Activated T-cell treated with anti-CD3 and anti-CD28 coated beads, Interleukin-2, amount 50 U/mL, for 1 hour (primary cell): ENCODE results near the gene C11orf86.
"Not testable (repeated sequence)": the region's sequence is repeated elsewhere in the genome, so short reads cannot be mapped to it uniquely, and the experiment has no call there.

Experiments
- DNase-seq: peaks from one replicate; pipeline ENCODE4 v3.0.0-alpha.2; 2020

The C11orf86 gene

DNA sequence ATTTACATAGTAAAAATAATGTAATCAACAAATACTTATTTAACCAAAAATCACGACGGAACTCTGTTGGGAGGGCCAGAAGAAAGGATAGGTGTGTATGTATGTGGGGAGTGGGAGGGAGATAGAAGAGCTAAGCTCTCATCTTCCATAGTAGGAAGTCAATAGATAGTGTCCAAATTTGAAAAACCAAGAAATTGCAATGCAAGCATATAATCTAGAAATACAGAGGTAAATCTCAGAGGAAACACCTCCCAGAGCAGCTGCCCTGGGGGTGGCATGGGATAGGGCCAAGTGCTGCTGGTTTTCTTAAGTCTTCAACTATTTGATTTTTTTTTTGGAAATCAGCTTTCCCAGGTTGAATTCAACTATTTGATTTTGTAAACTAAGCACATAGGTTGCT is 16.9 kb downstream of the C11orf86 start:
- no peak for DNase-seq

DNA sequence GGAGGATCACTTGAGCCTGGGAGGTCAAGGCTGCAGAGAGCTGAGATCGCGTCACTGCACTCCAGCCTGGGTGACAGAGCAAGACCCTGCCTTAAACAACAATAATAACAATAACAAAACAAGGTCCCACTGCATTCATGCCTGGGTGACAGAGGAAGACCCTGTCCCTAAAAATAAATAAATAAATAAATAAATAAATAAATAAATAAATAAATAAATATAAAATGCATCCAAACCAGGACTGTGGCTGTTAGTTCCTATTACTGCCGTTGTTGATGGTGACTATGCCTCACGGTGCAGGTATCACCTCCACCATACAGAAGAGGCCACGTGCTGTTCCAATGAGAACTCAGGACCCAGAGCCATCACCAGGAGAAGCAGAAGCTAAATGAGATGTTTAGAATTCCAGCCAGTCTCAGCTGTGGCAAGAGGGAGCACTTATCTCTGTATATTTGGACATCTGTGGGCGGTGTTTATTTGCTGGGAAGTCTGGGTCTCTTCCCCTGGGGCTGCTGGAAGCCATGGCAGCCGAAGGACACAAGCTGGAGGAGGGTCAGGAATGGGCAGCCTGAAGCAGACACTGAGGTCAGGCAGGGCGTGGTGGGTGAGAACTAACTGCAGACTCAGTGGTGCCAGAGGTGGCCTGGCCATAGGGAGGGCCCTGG is 21.6 kb downstream of the C11orf86 start:
- no peak for DNase-seq

DNA sequence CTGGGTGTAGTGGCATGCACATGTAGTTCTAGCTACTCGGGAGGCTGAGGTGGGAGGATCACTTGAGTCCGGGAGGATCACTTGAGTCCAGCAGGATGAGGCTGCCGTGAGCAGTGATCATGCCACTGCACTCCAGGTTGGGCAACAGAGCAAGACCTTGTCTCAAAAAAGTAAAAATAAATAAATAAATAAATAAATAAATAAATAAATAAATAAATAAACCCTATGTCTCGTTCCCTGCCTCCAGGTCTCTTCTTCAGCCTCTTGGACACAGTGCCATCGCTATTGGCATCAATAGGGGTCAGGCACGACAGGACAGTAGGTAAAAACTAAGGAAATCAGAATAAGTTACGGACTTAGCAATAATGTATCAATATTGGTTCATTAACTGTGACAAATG is 24.5 kb downstream of the C11orf86 start:
- DNase-seq: no peak

DNA sequence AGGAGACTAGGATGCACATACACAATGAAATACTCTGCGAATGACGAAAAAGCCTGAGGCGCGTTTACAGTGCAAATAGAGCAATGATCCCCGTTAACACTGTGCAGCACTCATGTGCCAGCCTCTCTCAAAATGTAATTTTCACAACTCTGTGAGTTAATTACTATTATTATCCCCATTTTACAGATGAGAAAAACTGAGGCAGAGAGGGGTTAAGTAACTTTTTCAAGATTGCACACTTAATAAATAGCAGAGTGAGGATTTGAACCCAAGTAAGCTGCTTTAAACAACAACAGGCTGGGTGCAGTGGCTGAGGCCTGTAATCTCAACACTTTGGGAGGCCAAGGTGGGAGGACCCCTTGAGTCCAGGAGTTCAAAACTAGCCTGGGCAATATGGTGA is 26.2 kb downstream of the C11orf86 start:
- no peak for DNase-seq

DNA sequence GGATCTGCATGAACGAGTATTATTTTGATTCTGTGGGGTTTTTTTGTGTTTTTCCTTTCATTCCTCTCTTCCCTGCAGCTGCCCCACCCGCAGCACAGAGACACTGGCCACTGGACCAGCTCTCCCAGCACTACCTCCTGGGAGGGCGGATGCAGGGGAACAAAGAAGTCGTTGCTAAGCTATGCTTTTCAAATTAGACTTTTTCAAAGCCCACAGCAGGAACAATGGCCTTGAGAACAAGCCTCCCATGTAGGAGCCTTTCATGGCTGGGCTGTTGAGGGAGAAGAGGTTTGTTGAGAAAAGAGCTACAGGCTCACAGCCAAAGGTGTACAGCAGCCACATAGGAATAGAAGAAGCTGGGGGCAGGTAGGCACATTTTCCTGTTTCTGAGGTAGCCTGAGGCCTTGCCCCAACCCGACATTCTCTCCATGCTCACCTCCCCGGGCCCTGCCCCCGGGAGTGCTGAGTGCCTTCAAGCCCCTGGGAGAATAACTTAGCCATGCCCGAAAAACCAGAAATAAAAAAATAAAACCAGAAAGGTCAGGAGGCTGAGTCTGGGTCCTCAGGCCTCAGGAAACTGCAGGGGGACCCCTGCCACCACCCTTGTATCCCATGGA is 27.3 kb downstream of the C11orf86 start:
- DNase-seq: no peak

DNA sequence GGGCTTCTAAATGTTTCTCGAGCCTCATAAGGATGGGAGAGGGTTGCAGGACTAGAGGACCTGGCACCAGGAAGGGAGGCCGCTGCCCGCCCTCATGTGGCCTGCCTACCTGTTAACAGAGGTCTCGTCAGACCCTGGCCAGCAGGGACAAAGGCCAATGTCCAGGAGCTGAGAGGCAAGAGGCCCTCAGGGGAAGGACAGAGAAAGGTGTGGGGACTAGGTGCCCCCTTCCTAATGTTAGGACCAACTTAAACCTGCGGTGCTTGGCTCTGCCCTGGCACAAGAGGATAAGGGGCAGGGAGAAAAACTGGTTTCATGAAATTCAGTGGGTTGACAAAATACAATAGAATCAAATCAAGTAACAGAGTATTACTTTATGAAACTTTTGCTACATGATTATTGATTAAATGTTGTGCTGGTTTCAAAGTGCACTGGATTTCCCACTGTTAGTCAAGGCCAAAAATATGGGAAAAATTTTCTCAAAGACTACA is 27.9 kb downstream of the C11orf86 start:
- no peak for DNase-seq

DNA sequence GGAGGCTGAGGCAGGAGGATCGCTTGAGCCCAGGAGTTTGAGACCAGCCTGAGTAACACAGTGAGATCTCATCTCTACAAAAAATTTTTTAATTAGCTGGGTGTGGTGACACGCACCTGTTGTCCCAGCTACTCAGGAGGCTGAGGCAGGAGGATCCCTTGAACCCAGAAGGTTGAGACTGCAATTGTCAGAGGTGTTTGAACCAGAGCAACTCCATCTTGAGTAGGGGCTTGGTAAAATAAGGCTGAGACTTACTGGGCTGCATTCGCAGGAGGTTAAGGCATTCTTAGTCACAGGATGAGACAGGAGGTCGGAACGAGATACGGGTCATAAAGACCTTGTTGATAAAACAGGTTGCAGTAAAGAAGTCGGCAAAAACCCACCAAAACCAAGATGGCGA is 30.1 kb downstream of the C11orf86 start:
- not testable (repeated sequence) for DNase-seq

DNA sequence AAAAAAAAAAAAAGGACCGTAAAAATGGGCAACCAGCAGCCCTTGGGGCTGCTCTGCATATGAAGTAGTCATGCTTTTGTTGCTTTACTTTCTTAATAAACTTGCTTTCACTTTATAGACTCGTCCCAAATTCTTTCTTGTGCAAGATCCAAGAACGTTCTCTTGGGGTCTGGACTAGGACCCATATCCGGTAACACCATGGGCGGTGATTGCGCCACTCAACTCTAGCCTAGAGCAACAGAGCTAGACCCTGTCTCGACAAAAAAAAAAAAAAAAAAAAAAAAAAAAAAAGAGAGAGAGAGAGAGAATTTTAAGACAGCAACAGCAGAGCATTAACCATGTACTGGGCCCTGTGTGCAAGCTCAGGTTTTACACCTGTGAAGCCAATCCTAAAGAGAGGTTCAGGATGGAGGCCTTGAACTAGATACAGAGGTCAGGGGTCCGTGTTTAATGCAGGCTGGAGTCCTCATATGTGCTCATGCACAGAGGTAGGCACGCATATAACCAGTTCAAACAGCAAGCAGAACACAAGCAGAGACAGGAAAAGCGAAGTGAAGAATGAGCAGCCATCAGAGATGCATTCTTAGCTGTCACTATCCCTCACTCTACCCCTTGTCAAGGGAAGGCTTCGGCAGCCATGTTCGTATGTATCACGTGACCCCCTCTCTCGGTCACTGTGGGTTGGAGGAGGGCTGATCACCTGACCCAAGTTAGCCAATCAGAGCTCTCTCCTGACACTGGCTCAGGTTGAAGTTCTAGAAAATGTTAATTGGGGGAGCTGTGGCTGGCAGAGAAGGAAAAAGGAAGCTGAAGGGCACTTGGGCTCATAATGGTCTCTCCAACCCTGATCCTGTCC is 31.2 kb downstream of the C11orf86 start:
- DNase-seq: no peak

DNA sequence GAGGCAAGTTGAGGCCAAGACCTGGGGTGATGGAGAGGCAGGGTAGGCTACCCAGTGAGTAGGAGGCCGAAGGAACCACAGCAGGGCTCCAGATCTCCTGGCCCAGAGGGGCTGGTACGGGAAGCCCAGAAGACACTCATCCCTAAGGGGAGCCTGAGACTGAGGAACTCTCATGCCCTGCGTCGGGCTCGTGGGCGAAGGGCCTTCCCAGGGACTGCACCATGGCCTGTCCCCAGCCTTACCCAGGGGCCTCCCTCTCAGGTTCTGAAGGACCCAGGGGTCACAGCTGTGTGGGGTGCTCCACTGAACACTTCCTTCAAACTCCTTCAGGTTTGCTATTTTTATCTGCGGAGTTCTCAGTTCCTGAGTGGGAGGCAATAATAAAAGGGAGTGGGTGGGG is 32.0 kb downstream of the C11orf86 start:
- no peak for DNase-seq

DNA sequence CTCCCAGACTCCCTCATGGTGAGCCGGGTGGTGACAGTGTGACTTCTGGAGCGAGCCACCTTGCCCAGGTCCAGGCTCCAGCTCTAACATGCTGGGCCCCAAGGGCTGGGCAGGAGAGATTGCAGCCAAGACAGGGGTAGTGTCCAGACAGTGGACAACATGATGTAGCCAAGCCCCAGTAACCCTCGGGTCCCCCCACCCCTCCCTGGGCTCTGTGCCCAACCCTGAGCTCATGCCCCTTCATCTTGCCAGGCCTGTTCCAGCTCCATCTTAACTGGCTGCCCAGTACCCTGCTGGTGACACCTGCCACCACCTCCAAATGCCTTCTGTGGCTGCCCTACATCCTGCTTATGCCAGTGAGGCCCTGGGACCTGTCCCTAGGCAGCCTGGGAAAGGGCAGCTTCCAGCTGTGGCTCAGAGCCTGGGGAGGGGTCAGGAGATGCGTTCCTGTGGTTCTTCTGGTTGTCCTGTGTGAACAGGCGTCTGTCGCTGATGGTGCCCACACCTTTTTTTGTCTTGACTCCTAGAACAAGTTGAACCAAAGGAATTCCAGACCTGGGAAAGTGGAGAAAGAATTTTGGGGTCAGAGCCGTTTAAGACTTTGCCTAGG is 35.3 kb downstream of the C11orf86 start:
- DNase-seq: no peak

DNA sequence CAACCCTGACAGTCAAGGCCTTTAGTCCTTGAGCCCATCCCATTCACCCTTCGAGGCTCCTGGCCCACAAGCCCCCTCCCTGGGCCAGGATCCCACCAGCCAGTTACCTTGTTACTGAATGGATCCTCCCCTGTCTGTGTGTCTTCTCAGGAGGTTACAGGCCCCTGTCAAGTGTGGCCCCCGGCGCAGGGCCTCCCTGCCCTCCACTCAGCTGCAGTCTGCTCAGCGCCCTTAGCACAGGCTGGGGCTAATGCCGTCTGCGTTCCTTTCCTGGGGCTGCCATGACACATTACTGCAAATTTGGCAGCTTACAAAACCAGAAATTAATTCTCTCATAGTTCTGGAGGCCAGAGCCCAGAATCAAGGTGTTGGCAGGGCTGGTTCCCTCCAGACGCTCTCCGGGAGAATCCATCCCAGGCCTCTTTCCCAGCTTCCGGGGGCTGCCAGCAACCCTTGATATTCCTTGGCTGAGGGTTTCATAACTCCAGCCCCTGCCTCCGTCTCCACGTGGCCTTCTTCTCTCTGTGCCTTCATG is 38.5 kb downstream of the C11orf86 start:
- no peak for DNase-seq

DNA sequence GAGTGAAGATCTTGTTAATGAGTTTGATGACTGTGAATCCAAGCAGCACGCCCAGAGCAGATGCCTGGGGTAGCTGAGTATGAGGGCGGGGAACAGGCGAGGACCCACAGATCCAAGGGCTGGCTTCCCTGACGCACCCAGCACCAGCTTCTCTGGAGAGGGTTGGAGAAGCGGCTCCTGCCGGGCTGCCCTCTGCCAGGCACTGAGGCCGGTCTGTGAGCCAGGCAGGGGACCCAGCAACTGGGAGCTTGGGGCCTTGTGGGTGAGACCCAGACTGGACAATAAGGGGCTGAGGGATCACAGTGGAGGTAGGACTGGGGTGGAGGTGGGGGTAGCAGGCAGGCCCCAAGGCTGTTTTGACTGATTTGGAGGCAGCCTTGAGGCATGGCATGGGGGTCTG is 39.2 kb downstream of the C11orf86 start:
- DNase-seq: no peak

DNA sequence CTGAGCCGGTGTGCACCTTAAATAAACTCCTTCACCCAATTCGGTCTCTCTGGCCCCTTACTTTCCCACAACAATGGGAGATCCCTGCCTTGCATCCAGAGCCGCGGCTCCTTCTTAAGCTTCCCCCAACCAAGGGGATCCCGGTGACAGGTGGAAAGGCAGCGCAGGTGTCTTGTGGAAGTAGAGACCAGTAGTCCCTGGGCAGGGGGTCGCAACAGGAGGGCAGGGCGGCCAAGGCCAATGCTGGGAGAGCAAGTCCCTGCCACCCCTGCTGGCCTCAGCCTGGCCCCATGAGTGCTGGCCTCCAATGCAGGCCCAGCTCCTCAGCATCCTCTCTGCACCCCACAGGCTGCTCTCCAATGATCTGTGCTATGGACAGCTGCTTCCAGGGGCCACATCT is 39.9 kb downstream of the C11orf86 start:
- no peak for DNase-seq

DNA sequence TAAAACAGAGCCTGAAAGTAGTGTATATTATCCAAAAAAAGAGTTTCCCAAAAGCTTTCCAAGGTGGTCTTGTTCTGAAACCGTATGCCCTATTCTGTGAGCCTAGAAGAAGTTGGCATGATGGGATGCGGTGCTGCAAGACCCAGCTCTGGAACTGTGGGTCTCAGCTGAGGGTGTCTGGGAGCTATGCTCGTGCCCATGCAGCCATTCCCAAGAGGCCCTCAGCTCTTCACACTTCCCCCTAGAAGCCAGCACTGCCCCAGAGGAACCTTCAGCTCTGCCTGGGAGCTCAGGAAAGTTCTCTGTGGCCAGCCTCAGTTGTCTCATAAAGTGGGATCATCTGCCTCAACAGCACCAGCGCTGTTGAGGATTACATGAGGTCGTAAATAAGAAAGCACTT is 41.4 kb downstream of the C11orf86 start:
- no peak for DNase-seq

DNA sequence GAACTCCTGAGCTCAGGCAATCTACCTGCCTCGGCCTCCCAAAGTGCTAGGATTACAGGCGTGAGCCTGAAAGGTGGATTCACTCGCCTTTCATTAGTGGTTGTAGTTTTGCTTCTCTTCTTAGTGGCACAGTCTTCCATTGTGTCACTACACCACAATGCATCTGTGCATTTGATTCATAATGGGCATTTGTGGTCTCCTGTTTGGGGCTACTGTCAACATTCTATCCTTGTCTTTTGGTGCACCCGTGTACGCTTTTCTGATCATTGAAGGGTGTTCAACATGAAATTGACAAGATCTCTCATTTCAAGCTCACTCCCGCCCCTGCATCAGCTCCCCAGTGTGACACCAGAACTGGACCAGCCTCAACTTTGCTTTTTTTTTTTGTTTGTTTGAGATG is 45.8 kb downstream of the C11orf86 start:
- no peak for DNase-seq

DNA sequence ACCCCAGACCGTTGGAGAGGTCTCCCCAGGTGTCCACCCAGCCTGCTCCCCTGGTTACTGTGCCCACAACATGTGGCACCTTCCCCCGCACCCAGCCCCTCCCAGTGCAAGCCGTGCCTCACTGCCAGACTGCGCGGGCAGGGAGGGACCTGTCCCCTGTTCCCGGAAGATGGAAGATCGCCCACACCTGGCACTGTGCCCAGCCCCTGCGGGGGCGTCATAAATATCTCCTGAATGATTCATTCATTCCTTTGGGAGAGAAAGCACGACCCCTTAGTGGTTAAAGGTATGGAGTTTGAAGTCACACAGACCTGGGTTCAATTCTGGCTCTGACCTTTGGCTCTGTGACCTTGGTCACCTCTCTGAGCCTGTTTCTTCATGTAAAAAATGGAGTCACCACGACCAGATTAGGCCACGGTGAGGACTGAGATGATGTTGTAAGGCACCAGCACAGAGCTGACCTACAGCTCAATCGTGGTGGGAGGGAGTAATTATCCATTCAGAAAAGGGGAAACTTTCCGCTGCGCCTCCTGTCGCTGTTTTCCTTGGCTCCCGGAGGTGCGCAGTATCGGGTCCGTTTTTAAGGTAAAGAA is 47.3 kb downstream of the C11orf86 start:
- DNase-seq: no peak

DNA sequence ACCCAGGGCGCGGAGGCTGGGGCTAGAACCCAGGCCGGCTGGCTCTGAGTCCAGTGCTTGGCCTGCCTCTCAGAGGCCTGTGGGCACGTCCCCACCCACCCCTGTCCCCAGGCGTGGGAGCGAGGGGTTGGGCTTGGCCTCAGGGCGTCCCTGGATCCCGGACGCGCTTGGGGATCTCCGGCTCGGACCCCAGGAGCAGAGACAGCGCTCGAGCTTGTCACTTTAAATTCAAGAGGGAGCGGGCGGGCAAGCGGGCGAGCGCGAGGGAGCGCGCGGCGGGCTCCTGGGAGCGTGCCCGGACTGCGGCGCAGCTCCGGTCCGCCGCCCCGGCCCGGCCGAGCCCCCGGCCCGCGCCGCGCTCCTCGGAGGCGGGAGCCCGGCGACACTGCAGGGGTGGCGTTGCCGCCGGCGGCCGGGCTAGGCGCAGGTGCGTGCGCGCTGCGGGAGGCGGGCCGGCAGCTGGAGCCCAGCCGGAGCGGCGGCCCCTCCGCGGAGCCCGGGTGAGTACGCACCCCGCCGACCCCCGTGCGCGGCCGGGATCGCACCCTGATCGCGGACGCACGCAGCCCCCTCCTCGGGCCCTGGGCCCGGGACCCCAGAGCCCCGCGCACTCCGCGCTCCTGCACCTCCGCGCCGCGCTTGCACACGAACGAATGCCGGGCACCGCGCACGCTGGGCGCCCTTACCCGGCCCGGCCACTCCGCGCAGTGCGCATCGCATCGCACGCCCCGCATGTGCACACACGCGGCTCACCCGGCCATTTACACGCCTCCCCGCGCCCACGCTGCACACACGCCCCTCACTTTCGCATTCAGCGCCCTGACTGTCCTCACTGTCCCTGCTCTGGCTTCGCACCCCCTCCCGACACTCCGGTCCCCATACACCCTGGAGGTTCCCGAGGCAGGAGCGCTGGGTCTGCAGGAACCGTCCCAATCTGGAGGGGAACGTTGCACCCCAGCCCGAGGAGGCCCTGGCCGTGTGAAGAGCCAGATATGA is 48.2 kb downstream of the C11orf86 start, which contains the start of gene SYT12:
Gene SYT12, plus strand, starts transcription at position 174 of the 996 bp plus-strand sequence. CDS start 7,011 bp downstream, outside the sequence.
- DNase-seq: no peak

DNA sequence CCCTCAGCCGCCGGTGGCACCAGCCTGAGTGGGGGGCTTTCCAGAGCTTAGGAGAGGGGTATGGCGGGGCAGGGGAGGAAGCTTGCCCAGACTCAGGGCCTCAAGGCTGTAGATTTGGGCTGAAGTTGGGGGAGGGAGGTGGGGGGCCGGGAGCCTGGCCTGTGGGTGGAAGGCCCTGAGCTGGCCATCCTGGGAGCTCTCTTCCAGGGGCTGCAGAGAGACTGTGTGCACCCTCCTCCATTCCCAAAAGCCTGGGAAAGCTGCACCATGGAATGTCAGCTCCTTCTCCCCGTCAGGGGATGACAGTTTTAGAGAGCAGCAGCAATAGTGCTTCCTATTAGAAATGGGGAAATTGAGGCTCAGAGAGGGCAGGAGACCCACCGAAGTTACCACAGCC is 48.9 kb downstream of the C11orf86 start:
- DNase-seq: no peak

DNA sequence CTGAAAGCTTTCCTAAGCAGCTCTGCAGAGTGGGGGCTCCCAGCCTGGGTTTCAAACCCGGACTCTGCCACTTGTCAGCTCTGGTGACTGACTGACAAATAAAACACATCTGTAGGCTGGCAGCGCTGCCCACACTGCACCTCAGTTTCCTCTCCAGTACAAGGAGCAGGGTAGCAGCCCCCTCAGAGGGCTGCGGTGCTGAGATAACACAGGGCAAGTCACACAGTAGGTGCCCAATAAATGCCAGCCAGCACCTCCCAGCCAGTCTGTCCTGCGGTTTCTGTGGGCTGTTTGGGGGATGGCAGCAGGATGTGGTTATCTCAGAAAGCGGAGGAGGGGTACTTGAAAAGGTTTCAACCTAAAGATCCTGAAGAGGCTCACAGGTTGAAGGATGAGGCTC is 49.3 kb downstream of the C11orf86 start:
- peak; percentile 44 for DNase-seq

DNA sequence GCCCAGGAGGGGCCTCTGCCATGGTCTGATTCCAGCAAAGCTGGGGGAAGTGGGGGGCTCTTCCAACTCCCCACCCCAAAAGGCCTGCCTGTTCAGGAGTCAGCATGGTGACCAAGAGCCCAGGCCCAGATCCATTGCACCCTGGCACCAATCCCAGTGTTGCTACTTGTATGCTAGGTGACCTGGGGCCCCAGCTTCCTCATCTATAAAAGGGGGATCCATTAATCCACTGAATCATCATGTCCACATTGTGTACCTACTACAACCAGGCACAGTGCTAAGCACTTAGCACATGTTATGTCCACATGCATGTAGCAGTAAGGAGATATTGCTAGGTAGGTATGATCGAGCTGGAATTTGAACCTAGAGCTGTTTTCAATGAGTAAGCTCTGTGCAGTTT is 49.9 kb downstream of the C11orf86 start:
- DNase-seq: no peak

DNA sequence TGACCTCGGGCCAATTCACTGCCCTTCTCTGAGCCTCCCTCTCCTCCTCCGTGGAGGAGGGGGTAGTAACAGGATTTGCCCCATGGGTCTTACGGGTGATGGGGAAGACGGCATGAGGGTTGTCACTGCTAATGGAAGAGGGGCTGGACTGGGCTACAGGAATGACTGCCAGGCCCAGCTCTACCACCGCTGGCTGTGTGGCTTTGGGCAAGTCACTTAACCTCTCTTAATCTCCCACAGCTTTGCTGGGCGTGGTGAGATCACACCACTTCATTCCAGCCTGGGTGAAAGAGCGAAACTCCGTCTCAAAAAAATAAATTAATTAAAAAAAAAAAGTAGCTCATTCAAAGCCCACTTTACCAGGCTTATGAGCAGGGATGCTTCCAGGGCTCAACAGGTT is 50.6 kb downstream of the C11orf86 start:
- no peak for DNase-seq
